OCI-LY3 (cell line): ENCODE results near the gene CHD2.

Source experiments
- H2AFZ ChIP-seq: fragments of 200-600, 300-600 bp; shearing (Covaris generic); 2 replicates; pipeline ENCODE4 v1.6.0; 2014; ENCODE audit warnings: antibody characterized with exemption, low read depth, low read length
- H3K27ac ChIP-seq: fragments of 200-600, 300-600 bp; sonication (generic); 2 replicates; pipeline ENCODE4 v1.5.1; 2014; ENCODE audit warnings: mild to moderate bottlenecking, low read length, moderate library complexity, mixed read lengths
- H3K27me3 ChIP-seq: fragments of 200-600, 300-600 bp; sonication (generic); 2 replicates; pipeline ENCODE4 v1.6.1; 2014; ENCODE audit warnings: low read depth, low read length, mixed read lengths
- H3K36me3 ChIP-seq: fragments of 200-600, 300-600 bp; sonication (generic); replicated peaks from 2 replicates; pipeline ENCODE3; 2014; ENCODE audit warnings: low read depth, low read length, mixed read lengths
- H3K4me1 ChIP-seq: fragments of 300-600, 200-600 bp; sonication (generic); 2 replicates; pipeline ENCODE4 v1.6.1; 2014; ENCODE audit warnings: low read length, mixed read lengths
- H3K4me2 ChIP-seq: fragments of 200-600, 300-600 bp; sonication (generic); 2 replicates; pipeline ENCODE4 v1.6.1; 2014; ENCODE audit warnings: low read length, mixed read lengths
- H3K4me3 ChIP-seq: fragments of 300-600, 200-600 bp; sonication (generic); 2 replicates; pipeline ENCODE4 v1.5.1; 2014; ENCODE audit warnings: antibody characterized with exemption, mild to moderate bottlenecking, low read length, moderate library complexity
- H3K79me2 ChIP-seq: fragments of 300-600, 200-600 bp; shearing (Covaris generic); 2 replicates; pipeline ENCODE4 v1.6.1; 2014; ENCODE audit warnings: mild to moderate bottlenecking, low read length, mixed read lengths
- H3K9ac ChIP-seq: fragments of 300-600, 200-600 bp; shearing (Covaris generic); 2 replicates; pipeline ENCODE4 v1.6.0; 2014; ENCODE audit warnings: mild to moderate bottlenecking, low read length, moderate library complexity
- H3K9me3 ChIP-seq: fragments of 200-600, 300-600 bp; shearing (Covaris generic); 2 replicates; pipeline ENCODE4 v1.6.1; 2014; ENCODE audit warnings: low read length, mixed read lengths; ENCODE audit not compliant: insufficient read depth
- H4K20me1 ChIP-seq: fragments of 200-600, 300-600 bp; sonication (generic); 2 replicates; pipeline ENCODE4 v1.6.1; 2016; ENCODE audit warnings: low read length, mixed read lengths; ENCODE audit not compliant: insufficient read depth
- CTCF ChIP-seq: fragments of 200-600, 300-600 bp; sonication (generic); IDR thresholded peaks from 2 replicates; pipeline ENCODE4 v1.5.1; 2014; ENCODE audit warnings: antibody characterized with exemption, low read length, low read depth
- EZH2phosphoT487 ChIP-seq: fragments of 200-600 bp; shearing (Covaris generic); IDR thresholded peaks from 2 replicates; pipeline ENCODE4 v1.6.1; 2018; ENCODE audit warnings: antibody characterized with exemption, mixed run types, low read depth

Gene CHD2

GRCh38 chr15:92968926-92969651 lies 69.0 kb downstream of the CHD2 start:
- Histone ChIP-seq H2AFZ (no peak overlapping the region), H3K79me2 (peaks cover 28% of the 10 kb centered on the region), H3K4me1 (peaks cover 8% of the 10 kb centered on the region), H3K4me2 (no peak overlapping the region), H3K4me3 (no peak overlapping the region), H4K20me1 (peaks cover 36% of the 10 kb centered on the region; the same call in 1 of the 2 replicates), H3K27ac (no peak overlapping the region), H3K9ac (no peak overlapping the region), H3K36me3 (peaks cover 80% of the 10 kb centered on the region), H3K9me3 (no peaks in the 10 kb centered on the region), H3K27me3 (no peaks in the 10 kb centered on the region)
- TF ChIP-seq CTCF (no peak), EZH2phosphoT487 (no peak)

GRCh38 chr15:92970656-92971055 lies 70.5 kb downstream of the CHD2 start:
- H4K20me1 ChIP-seq: peaks cover 44% of the 10 kb centered on the region; the same call in 1 of the 2 replicates
- H3K4me2 ChIP-seq: no peak overlapping the region
- H3K27me3 ChIP-seq: no peaks in the 10 kb centered on the region
- no peak overlapping the region for H2AFZ ChIP-seq
- peaks cover 8% of the 10 kb centered on the region for H3K4me1 ChIP-seq
- no peak overlapping the region for H3K9ac ChIP-seq
- no peaks in the 10 kb centered on the region for H3K9me3 ChIP-seq
- no peak overlapping the region for H3K27ac ChIP-seq
- TF ChIP-seq CTCF (no peak), EZH2phosphoT487 (no peak)
- peaks cover 83% of the 10 kb centered on the region for H3K36me3 ChIP-seq
- peaks cover 26% of the 10 kb centered on the region for H3K79me2 ChIP-seq
- no peak overlapping the region for H3K4me3 ChIP-seq

- Histone ChIP-seq H4K20me1 (peaks cover 46% of the 10 kb centered on the region; the same call in 1 of the 2 replicates), H3K4me2 (no peak overlapping the region)
These were observed 71.0 kb downstream of the CHD2 start for GRCh38 chr15:92971081-92971480.

More at GRCh38 chr15:92971081-92971480, 71.0 kb downstream of the CHD2 start:
- Histone ChIP-seq H3K4me1 (peaks cover 8% of the 10 kb centered on the region), H3K79me2 (peaks cover 26% of the 10 kb centered on the region), H3K27me3 (no peaks in the 10 kb centered on the region), H3K9me3 (no peaks in the 10 kb centered on the region), H2AFZ (no peak overlapping the region), H3K4me3 (no peak overlapping the region), H3K9ac (no peak overlapping the region), H3K27ac (no peak overlapping the region), H3K36me3 (peaks cover 87% of the 10 kb centered on the region)
- TF ChIP-seq CTCF: no peak
- TF ChIP-seq EZH2phosphoT487: no peak
